HFF-Myc (cell line): ENCODE results near the gene RHCG.
A peak's percentile ranks its signal among the peaks of the same experiment; 100 is the strongest.

Experiments used
- DNase-seq: peaks from one replicate; pipeline ENCODE4 v3.0.0-alpha.2; 2011; ENCODE audit warnings: low read depth; ENCODE audit errors: extremely low read depth
- H3K4me3 ChIP-seq: replicated peaks from 2 replicates; pipeline ENCODE4 v1.5.1; 2011; ENCODE audit warnings: low read depth, mild to moderate bottlenecking, control low read depth, low read length
- CTCF ChIP-seq: IDR thresholded peaks from 2 replicates; pipeline ENCODE4 v1.5.1; 2012; ENCODE audit warnings: mild to moderate bottlenecking, low read depth, low read length, control low read depth; ENCODE audit errors: missing control alignments

Gene RHCG

DNA sequence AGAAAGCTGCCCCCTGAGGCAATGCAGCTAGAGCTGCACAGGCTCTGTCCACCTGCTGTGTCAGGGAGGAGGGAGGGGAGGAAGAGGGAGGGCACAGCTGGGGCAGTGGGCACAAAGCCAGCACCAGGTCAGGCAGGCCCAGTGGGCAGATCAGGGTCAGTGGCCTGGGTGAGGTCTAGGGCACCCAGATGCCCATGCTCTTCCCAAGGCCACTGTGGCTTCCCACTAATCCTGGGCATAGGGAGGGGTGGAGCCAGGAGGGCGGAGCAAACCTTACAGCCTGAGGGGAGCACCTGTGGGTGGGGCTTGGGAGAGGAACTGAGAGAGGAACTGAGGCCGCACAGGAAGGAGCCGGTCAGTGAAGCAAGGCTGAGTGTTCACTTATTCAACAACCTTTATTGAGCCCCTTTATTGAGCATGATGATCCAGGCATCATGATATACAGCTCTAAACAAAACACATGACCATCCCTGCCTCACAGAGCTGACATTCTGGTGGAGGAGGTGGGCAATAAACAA lies 55.0 kb downstream of the RHCG start:
- no peak for TF ChIP-seq CTCF

DNA sequence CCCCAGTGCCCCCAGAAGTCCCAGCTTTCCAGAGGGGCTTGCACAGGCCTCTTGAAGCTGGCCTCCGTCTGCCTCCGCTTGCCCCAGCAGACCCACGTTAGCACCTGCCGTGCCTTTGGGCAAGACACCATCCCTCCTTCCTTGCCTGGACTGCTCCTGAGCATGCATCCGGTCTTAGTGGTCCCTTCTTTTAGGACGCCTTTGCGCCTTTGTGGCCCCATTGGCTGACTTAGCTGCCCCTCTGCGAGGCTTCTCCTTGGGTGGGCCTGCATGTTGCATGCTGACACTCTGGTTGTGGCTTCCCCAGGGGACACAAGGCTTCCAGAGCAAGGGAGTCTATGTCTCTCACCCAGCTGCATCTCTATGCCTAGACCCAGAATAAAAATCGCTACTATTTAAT lies 56.6 kb downstream of the RHCG start:
- no peak overlapping the region for H3K4me3 ChIP-seq
- DNase-seq: no peak
- TF ChIP-seq CTCF: no peak

More for the DNA sequence above, 55.0 kb downstream of the RHCG start:
- no peak overlapping the region for H3K4me3 ChIP-seq
- DNase-seq: no peak

DNA sequence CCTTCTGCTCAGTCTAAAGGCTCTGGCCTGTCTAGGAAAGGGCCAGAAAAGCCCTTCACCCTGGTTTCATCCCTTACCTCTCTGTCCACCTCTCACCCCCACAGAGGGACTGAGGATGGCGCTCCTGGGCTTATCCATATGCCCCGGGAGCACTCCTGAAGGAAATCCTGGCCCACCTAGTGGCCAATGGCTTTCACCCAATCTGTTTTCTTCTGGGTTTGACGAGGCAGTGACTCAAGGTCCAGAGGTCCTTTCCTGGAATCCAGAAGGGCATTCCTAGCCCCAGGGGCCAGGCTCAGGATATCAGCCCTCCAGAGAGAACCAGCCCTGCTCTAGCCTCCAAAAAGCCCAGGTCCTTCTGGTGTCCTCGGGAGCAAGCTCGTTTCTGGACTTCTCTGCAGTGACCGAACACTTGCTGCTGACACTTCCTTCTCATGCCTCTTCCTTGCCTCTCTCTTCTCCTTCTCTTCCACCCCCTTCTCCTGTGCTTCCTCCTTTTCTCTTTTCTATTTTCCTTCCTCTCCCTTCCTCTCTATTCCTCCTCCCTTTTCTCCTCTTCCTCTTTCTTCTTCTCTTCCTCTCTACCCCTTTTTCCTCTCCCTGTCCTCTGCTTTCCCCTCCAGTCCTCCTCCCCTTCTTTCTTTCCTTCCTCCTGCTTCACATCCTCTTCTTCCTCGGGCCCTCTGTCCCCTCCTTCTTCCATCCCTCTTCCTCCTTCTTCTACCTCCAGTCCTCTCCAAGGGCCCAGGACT lies 59.6 kb downstream of the RHCG start:
- TF ChIP-seq CTCF: no peak
- no peak for DNase-seq
- H3K4me3 ChIP-seq: no peak overlapping the region

- TF ChIP-seq CTCF: no peak
- no peak for DNase-seq
- H3K4me3 ChIP-seq: no peak overlapping the region
Measured at GRCh38 chr15:89435362-89435761, 61.0 kb downstream of the RHCG start.

DNA sequence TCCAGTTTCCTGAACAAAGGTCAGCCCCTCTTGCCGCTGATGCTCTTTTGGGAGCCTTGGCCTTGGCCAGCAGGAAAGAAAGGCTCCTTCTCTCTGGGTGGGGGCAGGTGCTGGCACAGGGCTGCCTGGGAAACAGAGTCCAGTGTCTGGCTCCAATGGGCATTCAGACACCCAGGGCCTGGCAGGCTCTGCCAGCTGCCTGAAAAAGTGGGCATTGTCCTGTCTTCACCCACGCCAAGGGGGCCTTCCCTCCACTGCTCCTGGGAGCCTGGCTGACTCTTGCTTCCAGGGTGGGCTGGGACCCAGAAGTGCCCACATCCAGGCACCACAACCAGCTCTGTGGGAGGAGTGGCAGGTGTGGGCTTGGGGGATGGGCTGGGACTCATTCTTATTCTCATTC lies 62.7 kb downstream of the RHCG start:
- H3K4me3 ChIP-seq: no peak overlapping the region
- no peak for DNase-seq
- TF ChIP-seq CTCF: no peak

- H3K4me3 ChIP-seq: peak overlapping the region; percentile 35
- peak; percentile 90 for TF ChIP-seq CTCF
- peak; percentile 27 for DNase-seq
Measured at GRCh38 chr15:89430530-89431341, 65.6 kb downstream of the RHCG start.
